ENCODE data around the gene RNF32.
"Not testable (repeated sequence)": the region's sequence is repeated elsewhere in the genome, so short reads cannot be mapped to it uniquely, and the experiment has no call there.

The RNF32 gene

DNA sequence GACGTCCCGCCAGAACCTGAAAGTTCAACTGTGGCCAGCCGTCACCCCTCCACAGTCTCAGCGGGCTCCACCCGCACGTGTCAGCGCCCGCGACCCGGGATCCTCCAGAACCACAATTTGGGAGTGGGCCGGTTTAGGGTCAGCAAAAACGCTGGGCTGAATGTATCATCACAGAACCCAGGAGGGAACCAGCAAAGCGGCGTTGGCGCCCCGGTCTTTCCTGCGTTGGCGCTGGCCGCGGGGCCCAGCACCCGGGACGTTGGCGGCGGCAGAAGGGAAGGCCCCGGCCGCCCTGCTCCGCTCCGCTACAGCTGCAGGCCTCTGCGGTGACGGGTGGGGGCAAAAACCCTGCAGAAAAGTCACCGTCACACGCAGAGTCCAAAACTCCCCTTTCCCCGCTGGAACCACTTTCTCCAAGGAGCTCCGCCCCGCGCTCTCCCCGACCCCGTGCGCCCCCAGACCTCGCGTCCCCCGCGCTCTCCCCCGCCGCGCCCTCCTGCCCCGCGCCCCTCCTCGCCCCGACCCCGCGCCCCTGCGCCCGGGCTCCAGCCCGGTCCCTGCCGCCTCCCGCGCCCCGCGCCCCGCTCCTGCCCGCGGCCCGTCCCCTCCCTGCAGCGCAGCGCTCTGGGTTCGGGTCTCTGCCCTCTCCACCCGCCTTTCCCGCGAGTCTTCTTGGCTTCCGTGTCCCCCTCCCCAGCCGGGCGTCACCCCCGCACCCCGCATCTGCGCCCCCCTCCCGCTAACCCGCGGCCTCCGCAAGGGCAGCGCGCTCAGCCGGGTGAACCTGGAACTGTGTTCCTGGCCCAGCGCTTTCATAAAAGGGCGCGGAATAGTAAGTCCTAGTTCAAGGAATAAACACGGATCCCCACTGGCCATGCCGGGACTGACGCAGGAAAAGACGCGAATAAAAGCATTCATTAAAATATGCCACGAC lies 24.0 kb upstream of the RNF32 start:
- DNase-seq (ENCODE audit: low read depth), result peak; percentile 14
- Histone ChIP-seq H3K4me3 (ENCODE audit: low read length) (peak overlapping the region; percentile 70), H3K4me1 (ENCODE audit: control insufficient read depth, insufficient read depth, low read length) (no peaks in the 10 kb centered on the region), H3K27me3 (replicated peaks; ENCODE audit: control insufficient read depth, insufficient read depth, low read length) (peaks cover 13% of the 10 kb centered on the region), H3K9me3 (ENCODE audit: control insufficient read depth, low read length) (no peaks in the 10 kb centered on the region), H3K9ac (ENCODE audit: low read length) (peak overlapping the region; percentile 49), H3K36me3 (ENCODE audit: control insufficient read depth, insufficient read depth, low read length, severe bottlenecking) (no peaks in the 10 kb centered on the region)

DNA sequence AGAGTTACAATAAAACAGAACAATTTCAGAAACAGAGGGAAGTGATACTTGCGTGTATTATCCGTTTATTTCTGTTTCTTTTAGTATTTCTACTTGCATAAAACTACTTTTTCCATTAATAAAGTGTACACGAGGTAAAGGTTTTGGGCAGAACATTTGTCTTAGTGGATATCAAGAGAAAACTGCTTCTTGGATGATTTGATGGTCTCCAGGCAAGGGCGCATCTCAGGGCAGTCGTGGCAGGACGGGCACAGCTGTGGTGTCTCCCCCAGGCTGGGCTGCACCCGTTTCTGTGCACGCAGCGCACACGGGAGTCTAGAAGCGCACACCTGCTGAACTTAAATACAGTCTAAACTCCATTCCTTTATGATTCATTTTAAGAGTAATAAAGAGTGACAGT lies 23.4 kb upstream of the RNF32 start:
- no peaks in the 10 kb centered on the region for H3K9me3 ChIP-seq (ENCODE audit: control insufficient read depth, low read length)
- no peaks in the 10 kb centered on the region for H3K36me3 ChIP-seq (ENCODE audit: control insufficient read depth, insufficient read depth, low read length, severe bottlenecking)
- H3K4me1 ChIP-seq (ENCODE audit: control insufficient read depth, insufficient read depth, low read length), result no peaks in the 10 kb centered on the region
- DNase-seq (ENCODE audit: low read depth), result no peak
- H3K4me3 ChIP-seq (ENCODE audit: low read length), result peak overlapping the region; percentile 69
- peaks cover 13% of the 10 kb centered on the region for H3K27me3 ChIP-seq (replicated peaks; ENCODE audit: control insufficient read depth, insufficient read depth, low read length)
- no peak overlapping the region for H3K9ac ChIP-seq (ENCODE audit: low read length)

DNA sequence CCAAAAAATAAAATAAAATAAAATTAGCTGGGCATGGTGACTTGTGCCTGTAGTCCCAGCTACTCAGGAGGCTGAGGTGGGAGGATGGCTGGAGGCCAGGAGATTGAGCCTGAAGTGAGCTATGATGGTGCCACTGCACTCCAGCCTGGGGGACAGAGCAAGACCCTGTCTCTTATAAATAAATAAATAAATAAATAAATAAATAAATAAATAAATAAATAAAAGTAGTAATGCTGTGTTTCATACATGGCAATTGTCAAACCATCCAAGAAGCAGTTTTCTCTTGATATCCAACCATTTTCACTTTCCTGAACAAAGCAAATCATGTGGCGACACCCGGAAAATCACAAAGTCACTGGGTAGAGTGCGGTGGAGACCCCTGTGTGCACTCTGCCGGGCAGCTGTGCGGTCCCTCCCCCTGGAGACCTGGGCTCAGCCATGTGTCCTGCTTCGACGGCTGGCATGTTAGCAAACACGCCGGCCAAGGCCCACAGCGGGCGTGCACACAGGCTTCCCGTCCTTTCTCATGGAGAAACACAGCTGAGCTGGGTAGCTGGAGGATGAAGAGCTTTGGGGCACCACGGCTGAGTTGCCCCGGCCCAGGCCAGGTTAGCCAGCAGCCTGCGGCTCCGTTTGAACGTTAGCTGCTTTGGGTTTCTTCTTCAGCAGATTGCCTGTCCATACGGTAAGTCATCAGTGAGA lies 22.3 kb upstream of the RNF32 start:
- DNase-seq (ENCODE audit: low read depth), result no peak
- Histone ChIP-seq H3K27me3 (replicated peaks; ENCODE audit: control insufficient read depth, insufficient read depth, low read length) (peaks cover 13% of the 10 kb centered on the region), H3K9ac (ENCODE audit: low read length) (no peak overlapping the region), H3K4me1 (ENCODE audit: control insufficient read depth, insufficient read depth, low read length) (no peaks in the 10 kb centered on the region), H3K9me3 (ENCODE audit: control insufficient read depth, low read length) (no peaks in the 10 kb centered on the region), H3K36me3 (ENCODE audit: control insufficient read depth, insufficient read depth, low read length, severe bottlenecking) (no peaks in the 10 kb centered on the region), H3K4me3 (ENCODE audit: low read length) (no peak overlapping the region)

DNA sequence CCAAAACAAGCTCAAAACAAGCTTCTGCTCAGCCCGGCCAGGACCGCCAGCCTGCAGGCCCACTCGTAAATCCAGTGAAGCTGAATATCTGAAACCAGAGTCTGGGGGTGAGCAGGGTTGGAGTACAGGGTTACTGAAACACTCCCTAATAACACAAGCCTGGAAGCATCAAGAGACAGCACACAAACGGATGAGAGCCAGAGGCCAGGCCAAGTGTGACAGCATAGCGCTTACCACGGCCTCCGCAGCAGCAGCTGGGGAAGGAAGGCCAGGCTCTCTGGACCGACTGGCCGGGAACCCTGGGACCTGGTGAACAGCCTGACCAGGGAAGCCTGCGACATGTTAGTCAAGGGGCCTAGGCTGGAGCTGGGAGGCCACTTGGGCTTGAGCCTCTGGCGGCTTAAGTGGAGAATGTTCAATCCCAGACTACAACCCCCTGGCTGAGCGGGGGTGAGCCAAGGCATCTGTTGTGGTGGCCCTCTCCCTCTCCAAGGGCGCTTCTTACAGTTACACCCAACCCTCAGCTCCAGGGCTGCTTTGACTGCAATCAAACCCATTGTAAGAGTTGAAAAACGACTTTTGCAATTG lies 21.7 kb upstream of the RNF32 start:
- H3K4me3 ChIP-seq (ENCODE audit: low read length), result no peak overlapping the region
- DNase-seq (ENCODE audit: low read depth), result no peak
- no peaks in the 10 kb centered on the region for H3K36me3 ChIP-seq (ENCODE audit: control insufficient read depth, insufficient read depth, low read length, severe bottlenecking)
- no peak overlapping the region for H3K9ac ChIP-seq (ENCODE audit: low read length)
- no peaks in the 10 kb centered on the region for H3K4me1 ChIP-seq (ENCODE audit: control insufficient read depth, insufficient read depth, low read length)
- peaks cover 13% of the 10 kb centered on the region for H3K27me3 ChIP-seq (replicated peaks; ENCODE audit: control insufficient read depth, insufficient read depth, low read length)
- H3K9me3 ChIP-seq (ENCODE audit: control insufficient read depth, low read length), result no peaks in the 10 kb centered on the region

DNA sequence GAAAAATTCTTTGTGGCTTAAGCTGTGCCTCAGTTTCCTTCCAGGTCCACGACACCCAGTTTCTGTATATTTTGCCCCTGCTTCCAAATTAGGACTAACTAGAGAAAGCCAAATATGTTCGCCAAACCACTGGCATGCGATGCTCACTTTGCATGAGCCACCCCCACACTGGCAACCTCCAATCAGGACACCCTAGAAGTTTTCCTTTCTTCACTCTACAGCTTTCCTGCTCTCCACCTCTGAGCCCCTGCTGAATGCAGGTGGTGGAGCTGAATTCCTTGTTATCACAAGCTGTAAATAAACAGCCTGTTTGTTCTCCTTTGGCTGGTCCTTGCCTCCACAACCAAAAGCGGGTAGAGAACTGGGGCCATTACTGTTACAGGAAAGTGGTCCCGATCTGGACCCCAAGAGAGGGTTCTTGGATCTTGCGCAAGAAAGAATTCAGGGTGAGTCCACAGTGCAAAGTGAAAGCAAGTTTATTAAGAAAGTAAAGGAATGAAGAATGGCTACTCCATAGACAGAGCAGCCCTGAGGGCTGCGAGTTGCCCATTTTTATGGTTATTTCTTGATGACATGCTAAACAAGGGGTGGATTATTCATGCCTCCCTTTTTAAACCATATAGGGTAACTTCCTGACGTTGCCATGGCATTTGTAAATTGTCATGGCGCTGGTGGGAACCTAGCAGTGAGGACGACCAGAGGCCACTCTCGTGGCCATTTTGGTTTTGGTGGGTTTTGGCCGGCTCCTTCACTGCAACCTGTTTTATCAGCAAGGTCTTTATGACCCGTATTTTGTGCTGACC lies 20.9 kb upstream of the RNF32 start:
- H3K4me3 ChIP-seq (ENCODE audit: low read length); DNase-seq (ENCODE audit: low read depth); H3K27me3 ChIP-seq (replicated peaks; ENCODE audit: control insufficient read depth, insufficient read depth, low read length); H3K9ac ChIP-seq (ENCODE audit: low read length); H3K36me3 ChIP-seq (ENCODE audit: control insufficient read depth, insufficient read depth, low read length, severe bottlenecking); H3K4me1 ChIP-seq (ENCODE audit: control insufficient read depth, insufficient read depth, low read length); H3K9me3 ChIP-seq (ENCODE audit: control insufficient read depth, low read length): not testable (repeated sequence)

DNA sequence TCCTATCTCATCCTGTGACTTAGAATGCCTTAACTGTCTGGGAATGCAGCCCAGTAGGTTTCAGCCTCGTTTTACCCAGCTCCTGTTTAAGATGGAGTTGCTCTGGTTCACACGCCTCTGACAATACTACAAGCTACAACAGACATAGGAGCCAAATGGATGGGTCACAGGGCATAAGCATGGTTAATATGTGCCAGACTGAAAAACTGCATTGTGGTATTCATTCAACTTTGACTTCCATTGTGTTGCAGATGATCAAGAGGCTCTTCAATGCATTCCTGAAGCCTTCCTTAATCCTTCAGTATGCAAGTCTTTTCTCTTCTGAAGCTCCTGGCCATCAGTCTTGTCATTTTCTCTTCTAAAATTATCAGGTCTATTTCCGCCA lies 20.3 kb upstream of the RNF32 start:
- Histone ChIP-seq H3K9ac (ENCODE audit: low read length) (no peak overlapping the region), H3K4me1 (ENCODE audit: control insufficient read depth, insufficient read depth, low read length) (no peaks in the 10 kb centered on the region), H3K4me3 (ENCODE audit: low read length) (no peak overlapping the region), H3K36me3 (ENCODE audit: control insufficient read depth, insufficient read depth, low read length, severe bottlenecking) (no peaks in the 10 kb centered on the region), H3K27me3 (replicated peaks; ENCODE audit: control insufficient read depth, insufficient read depth, low read length) (peaks cover 6% of the 10 kb centered on the region), H3K9me3 (ENCODE audit: control insufficient read depth, low read length) (no peaks in the 10 kb centered on the region)
- DNase-seq (ENCODE audit: low read depth), result no peak

DNA sequence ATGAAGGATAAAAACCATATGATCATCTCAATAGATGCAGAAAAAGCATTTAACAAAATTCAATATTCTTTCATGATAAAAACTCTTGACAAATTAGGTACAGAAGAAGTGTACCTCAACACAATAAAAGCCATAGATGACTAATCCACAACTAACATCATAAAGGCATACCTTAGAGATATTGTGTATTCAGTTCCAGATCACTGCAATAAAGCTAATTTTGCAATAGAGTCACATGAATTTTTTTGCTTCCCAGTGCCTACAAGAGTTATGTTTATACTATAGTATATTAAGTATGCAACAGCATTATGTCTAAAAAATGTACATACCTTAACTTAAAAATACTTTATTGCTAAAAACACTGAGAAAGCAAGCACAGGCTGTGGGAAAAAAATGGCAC lies 18.9 kb upstream of the RNF32 start:
- Histone ChIP-seq H3K4me3 (ENCODE audit: low read length) (no peak overlapping the region), H3K9me3 (ENCODE audit: control insufficient read depth, low read length) (no peaks in the 10 kb centered on the region), H3K9ac (ENCODE audit: low read length) (no peak overlapping the region), H3K36me3 (ENCODE audit: control insufficient read depth, insufficient read depth, low read length, severe bottlenecking) (no peaks in the 10 kb centered on the region), H3K4me1 (ENCODE audit: control insufficient read depth, insufficient read depth, low read length) (peaks cover 3% of the 10 kb centered on the region), H3K27me3 (replicated peaks; ENCODE audit: control insufficient read depth, insufficient read depth, low read length) (peaks cover 6% of the 10 kb centered on the region)
- DNase-seq (ENCODE audit: low read depth), result no peak

DNA sequence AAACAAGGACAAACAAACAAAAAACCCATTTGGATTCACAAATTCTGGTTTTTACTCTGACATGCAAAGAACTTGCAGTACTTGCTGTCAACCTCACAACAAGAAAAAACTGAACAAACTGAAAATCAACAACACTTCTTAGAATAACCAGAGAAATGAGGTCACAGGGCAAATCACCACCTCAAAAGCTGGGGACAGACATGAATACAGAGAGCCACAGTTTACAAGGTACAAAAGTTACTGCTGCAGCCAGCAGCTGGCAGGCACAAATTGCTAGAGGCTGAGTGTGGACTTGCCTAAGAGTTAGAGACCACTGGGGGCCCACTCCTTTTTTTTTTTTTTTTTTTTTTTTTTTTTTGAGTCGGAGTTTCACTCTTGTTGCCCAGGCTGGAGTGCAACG lies 15.0 kb upstream of the RNF32 start:
- DNase-seq (ENCODE audit: low read depth), result no peak
- no peaks in the 10 kb centered on the region for H3K27me3 ChIP-seq (replicated peaks; ENCODE audit: control insufficient read depth, insufficient read depth, low read length)
- no peaks in the 10 kb centered on the region for H3K36me3 ChIP-seq (ENCODE audit: control insufficient read depth, insufficient read depth, low read length, severe bottlenecking)
- no peak overlapping the region for H3K9ac ChIP-seq (ENCODE audit: low read length)
- H3K4me3 ChIP-seq (ENCODE audit: low read length), result no peak overlapping the region
- peaks cover 7% of the 10 kb centered on the region for H3K9me3 ChIP-seq (ENCODE audit: control insufficient read depth, low read length)
- H3K4me1 ChIP-seq (ENCODE audit: control insufficient read depth, insufficient read depth, low read length), result peaks cover 3% of the 10 kb centered on the region

DNA sequence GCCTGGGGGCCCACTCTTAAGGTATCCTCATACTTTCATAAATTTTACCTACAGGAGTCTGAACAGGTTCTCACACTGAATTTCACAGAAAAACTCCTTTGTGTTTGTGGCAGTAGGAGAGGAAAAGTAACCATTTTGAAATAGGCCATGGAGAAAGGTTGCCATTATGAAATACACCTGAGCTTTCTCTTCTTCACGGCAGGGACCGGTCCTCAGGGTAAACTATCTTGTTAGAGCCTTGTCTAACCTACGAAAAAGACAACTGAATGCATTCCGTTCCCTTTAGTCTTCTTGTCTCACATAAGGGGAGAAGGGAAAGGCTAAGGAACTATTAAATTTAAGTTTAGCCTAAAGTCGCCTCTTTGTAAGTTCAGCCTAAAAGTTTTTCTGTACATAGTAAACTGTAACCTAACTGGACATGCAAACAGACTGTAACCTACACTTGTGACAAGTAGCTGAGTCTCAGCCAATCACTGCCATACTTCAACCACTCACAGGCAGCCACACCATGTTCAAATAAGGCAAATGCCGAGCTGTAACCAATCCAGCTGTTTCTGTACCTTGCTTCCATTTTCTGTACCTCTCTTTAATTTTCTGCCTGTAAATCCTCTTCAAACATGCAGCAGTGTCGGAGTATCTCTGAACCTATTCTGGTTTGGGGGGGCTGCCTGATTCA lies 14.2 kb upstream of the RNF32 start:
- no peaks in the 10 kb centered on the region for H3K27me3 ChIP-seq (replicated peaks; ENCODE audit: control insufficient read depth, insufficient read depth, low read length)
- H3K4me3 ChIP-seq (ENCODE audit: low read length), result no peak overlapping the region
- DNase-seq (ENCODE audit: low read depth), result no peak
- no peak overlapping the region for H3K9ac ChIP-seq (ENCODE audit: low read length)
- peaks cover 3% of the 10 kb centered on the region for H3K4me1 ChIP-seq (ENCODE audit: control insufficient read depth, insufficient read depth, low read length)
- H3K36me3 ChIP-seq (ENCODE audit: control insufficient read depth, insufficient read depth, low read length, severe bottlenecking), result no peaks in the 10 kb centered on the region
- peaks cover 7% of the 10 kb centered on the region for H3K9me3 ChIP-seq (ENCODE audit: control insufficient read depth, low read length)

DNA sequence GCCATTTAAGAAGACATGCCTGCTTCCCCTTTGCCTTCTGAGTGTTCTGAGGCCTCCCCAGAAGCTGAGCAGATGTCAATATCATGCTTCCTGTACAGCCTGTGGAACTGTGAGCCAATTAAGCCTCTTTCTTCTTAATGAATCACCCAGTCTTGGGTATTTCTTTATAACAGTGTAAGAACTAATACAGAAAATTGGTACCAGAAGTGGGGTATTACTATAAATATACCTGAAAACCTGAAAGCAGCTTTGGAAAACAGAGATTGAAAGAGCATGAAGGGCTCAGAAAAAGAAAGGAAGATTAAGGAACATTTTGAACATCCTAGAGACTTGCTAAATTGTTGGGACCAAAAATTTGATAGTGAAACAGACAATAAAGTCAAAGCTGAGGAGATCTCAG lies 12.0 kb upstream of the RNF32 start:
- DNase-seq (ENCODE audit: low read depth), result no peak
- no peak overlapping the region for H3K4me3 ChIP-seq (ENCODE audit: low read length)
- H3K9me3 ChIP-seq (ENCODE audit: control insufficient read depth, low read length), result peaks cover 7% of the 10 kb centered on the region
- H3K27me3 ChIP-seq (replicated peaks; ENCODE audit: control insufficient read depth, insufficient read depth, low read length), result no peaks in the 10 kb centered on the region
- no peak overlapping the region for H3K9ac ChIP-seq (ENCODE audit: low read length)
- peaks cover 3% of the 10 kb centered on the region for H3K4me1 ChIP-seq (ENCODE audit: control insufficient read depth, insufficient read depth, low read length)
- H3K36me3 ChIP-seq (ENCODE audit: control insufficient read depth, insufficient read depth, low read length, severe bottlenecking), result no peaks in the 10 kb centered on the region
